KMS-11 (cell line): ENCODE data around the gene FOS.

Experiments
- H2AFZ ChIP-seq: fragments of 200-600 bp; sonication (generic); 2 replicates; pipeline ENCODE4 v1.6.1; 2016; ENCODE audit warnings: antibody characterized with exemption, mixed run types, low read depth
- H3K27ac ChIP-seq: fragments of 200-600 bp; sonication (generic); 2 replicates; pipeline ENCODE4 v1.6.1; 2016; ENCODE audit warnings: mild to moderate bottlenecking, mixed run types
- H3K27me3 ChIP-seq: fragments of 200-600 bp; sonication (generic); 2 replicates; pipeline ENCODE4 v1.6.1; 2017; ENCODE audit warnings: mild to moderate bottlenecking, low read depth, mixed run types, moderate library complexity; ENCODE audit not compliant: insufficient read depth
- H3K36me3 ChIP-seq: fragments of 200-600 bp; sonication (generic); 2 replicates; pipeline ENCODE4 v1.6.1; 2017; ENCODE audit warnings: mild to moderate bottlenecking, mixed run types; ENCODE audit not compliant: insufficient read depth
- H3K4me1 ChIP-seq: fragments of 200-600 bp; sonication (generic); 2 replicates; pipeline ENCODE4 v1.6.1; 2016; ENCODE audit warnings: mild to moderate bottlenecking, low read depth, mixed run types; ENCODE audit not compliant: poor library complexity, severe bottlenecking
- H3K4me2 ChIP-seq: fragments of 200-600 bp; sonication (generic); 2 replicates; pipeline ENCODE4 v1.7.0; 2016; ENCODE audit warnings: mild to moderate bottlenecking, mixed run types
- H3K4me3 ChIP-seq: fragments of 200-600 bp; sonication (generic); IDR thresholded peaks from 2 replicates; pipeline ENCODE4 v1.6.1; 2017; ENCODE audit warnings: low read depth, low read length, mixed read lengths; ENCODE audit not compliant: insufficient read depth
- H3K79me2 ChIP-seq: fragments of 200-600 bp; sonication (generic); 2 replicates; pipeline ENCODE4 v1.6.1; 2016; ENCODE audit warnings: low read depth, mixed run types; ENCODE audit not compliant: insufficient read depth
- H3K9ac ChIP-seq: fragments of 200-600 bp; sonication (generic); 2 replicates; pipeline ENCODE4 v1.6.1; 2016; ENCODE audit warnings: mild to moderate bottlenecking, mixed run types
- H4K20me1 ChIP-seq: fragments of 200-600 bp; sonication (generic); 2 replicates; pipeline ENCODE4 v1.6.1; 2016; ENCODE audit warnings: mild to moderate bottlenecking, mixed run types; ENCODE audit not compliant: insufficient read depth
- TF ChIP-seq, protein P1 (sequence below): fragments of 200-600 bp; sonication (generic); conservative IDR thresholded peaks from 2 replicates; pipeline ENCODE4 v1.6.1; 2017; ENCODE audit warnings: low read depth, mild to moderate bottlenecking, antibody characterized with exemption, low read length, moderate library complexity, mixed read lengths

The FOS gene

DNA sequence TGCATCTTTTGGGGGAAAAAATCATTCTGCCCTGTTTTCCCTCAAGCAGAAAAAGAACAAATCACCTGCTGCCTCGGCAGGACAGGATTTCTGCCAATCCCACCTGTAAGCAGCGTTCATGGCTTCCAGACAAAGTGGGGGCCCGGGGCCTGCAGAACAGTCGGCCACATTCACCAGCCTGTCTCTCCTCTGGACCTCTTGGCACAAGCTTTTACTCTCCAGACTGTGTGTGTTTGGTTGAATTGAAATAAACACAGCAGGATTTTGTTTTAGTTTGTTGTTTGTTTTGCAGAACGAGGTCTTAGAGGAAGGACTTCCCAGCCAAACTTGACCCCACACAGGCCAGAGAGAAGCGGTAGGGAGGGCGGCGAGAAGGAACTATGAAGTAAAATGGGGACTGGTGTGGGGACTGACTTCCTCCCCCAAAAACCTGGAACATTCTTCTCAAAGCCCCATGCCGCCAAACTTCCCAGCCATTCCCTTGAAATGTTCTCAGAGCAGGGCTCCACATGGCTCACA lies 41.7 kb upstream of the FOS start:
- Histone ChIP-seq H3K4me2 (no peak overlapping the region), H3K4me3 (no peak overlapping the region), H3K27ac (no peak overlapping the region), H3K27me3 (no peaks in the 10 kb centered on the region), H2AFZ (no peak overlapping the region), H3K79me2 (no peaks in the 10 kb centered on the region), H3K4me1 (peaks cover 10% of the 10 kb centered on the region), H3K9ac (no peak overlapping the region), H4K20me1 (no peaks in the 10 kb centered on the region), H3K36me3 (no peaks in the 10 kb centered on the region)
- TF ChIP-seq, protein P1, sequence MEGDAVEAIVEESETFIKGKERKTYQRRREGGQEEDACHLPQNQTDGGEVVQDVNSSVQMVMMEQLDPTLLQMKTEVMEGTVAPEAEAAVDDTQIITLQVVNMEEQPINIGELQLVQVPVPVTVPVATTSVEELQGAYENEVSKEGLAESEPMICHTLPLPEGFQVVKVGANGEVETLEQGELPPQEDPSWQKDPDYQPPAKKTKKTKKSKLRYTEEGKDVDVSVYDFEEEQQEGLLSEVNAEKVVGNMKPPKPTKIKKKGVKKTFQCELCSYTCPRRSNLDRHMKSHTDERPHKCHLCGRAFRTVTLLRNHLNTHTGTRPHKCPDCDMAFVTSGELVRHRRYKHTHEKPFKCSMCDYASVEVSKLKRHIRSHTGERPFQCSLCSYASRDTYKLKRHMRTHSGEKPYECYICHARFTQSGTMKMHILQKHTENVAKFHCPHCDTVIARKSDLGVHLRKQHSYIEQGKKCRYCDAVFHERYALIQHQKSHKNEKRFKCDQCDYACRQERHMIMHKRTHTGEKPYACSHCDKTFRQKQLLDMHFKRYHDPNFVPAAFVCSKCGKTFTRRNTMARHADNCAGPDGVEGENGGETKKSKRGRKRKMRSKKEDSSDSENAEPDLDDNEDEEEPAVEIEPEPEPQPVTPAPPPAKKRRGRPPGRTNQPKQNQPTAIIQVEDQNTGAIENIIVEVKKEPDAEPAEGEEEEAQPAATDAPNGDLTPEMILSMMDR = no peak

DNA sequence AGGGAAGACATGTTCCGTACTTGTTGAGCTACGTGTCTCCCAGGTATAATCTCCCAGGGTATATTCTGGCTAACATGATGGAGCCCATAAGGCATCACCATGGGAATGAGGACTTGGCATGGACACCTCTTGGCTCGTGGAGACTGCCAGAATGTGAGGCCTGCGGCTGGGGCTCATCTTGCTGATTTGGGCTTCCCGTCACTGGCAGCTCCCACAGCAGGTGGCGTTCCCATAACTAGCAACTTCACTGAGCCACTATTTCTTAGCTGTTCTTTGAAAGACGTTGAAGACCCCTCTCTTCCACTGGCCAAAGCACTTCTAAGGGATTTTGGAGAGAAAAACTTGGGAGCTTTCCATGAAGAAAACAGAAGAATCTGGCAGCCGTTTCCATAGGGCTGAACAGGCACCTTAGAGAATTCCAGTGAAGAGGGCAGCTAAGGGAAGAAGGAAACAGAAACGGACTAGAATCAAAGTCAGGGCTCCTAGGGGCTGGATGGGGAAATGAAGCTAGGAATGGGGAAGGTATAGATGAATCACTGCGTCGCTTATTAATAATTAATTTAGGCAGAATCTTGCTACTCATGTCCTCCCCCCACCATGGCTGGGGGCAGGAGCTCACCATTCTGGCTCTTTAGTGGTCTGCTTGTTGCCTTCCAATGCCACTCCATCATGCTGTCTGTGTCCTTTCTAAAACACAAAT lies 39.7 kb upstream of the FOS start:
- Histone ChIP-seq H3K4me1 (no peaks in the 10 kb centered on the region), H3K36me3 (no peaks in the 10 kb centered on the region), H3K27ac (no peak overlapping the region), H3K79me2 (no peaks in the 10 kb centered on the region), H3K4me3 (no peak overlapping the region), H3K9ac (no peak overlapping the region), H3K27me3 (no peaks in the 10 kb centered on the region), H4K20me1 (no peaks in the 10 kb centered on the region), H2AFZ (no peak overlapping the region), H3K4me2 (no peak overlapping the region)
- TF ChIP-seq, protein P1 = no peak

DNA sequence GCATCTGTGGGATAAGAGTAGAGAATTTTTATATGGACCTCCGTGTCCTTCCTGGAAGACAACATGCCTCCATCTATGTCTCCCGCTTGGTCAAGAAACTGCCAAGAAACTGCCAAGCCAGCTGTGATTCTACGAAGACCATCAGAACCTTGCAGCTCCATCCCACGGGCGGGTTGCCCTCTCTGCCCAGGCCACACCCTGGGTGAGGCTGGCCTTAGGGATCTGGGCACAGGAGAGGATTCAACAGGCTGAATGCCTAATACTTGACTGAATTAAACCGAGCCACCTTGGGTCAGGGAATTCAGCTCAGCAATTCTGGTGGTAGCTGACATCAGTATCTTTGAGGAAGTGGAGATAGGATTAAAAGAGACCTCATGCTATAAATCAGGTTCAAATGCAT lies 37.8 kb upstream of the FOS start:
- Histone ChIP-seq H3K27ac (no peak overlapping the region), H3K79me2 (no peaks in the 10 kb centered on the region), H3K4me2 (no peak overlapping the region), H3K36me3 (no peaks in the 10 kb centered on the region), H4K20me1 (no peaks in the 10 kb centered on the region), H2AFZ (no peak overlapping the region), H3K27me3 (peaks cover 6% of the 10 kb centered on the region; the same call in 1 of the 2 replicates), H3K9ac (no peak overlapping the region), H3K4me3 (no peak overlapping the region), H3K4me1 (no peaks in the 10 kb centered on the region)
- TF ChIP-seq, protein P1 = no peak

DNA sequence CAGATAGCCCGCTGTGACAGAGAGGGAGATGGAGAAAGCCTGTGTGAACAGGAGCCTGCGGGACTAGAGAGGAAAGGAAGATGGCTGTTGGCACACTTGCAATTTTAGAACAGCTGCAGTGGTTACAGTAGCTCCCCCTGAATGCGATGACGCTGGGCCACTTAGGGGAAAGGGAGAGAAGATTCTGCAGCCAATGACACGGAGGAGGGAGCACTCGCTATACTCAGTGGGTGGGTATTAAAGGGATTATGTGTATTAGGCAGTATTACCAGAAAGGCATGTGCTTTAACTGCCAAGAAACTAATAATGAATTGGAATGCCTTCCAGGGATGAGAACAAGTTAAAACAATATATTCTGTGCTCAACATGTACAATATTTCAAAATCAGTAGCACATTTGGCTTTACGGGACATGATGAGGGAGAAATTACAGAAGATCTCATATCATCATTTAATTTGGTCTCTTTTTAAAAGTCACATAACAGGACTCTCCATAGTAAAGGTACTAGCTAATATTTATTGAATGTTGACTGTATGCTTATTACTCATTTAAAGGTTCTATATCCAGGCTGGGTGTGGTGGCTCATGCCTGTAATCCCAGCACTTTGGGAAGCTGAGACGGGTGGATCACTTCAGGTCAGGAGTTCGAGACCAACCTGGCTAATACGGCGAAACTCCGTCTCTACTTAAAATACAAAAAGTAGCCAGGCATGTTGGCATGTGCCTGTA lies 35.9 kb upstream of the FOS start:
- peaks cover 8% of the 10 kb centered on the region for H3K4me1 ChIP-seq
- no peak overlapping the region for H3K9ac ChIP-seq
- H4K20me1 ChIP-seq = no peaks in the 10 kb centered on the region
- H3K36me3 ChIP-seq = no peaks in the 10 kb centered on the region
- no peak overlapping the region for H3K4me2 ChIP-seq
- no peaks in the 10 kb centered on the region for H3K79me2 ChIP-seq
- H3K27me3 ChIP-seq = peaks cover 14% of the 10 kb centered on the region; the same call in 1 of the 2 replicates
- TF ChIP-seq, protein P1 = no peak
- no peak overlapping the region for H3K27ac ChIP-seq
- no peak overlapping the region for H3K4me3 ChIP-seq
- no peak overlapping the region for H2AFZ ChIP-seq
